Measurements from ENCODE around the gene SOBP.
"Not testable (repeated sequence)": the region's sequence is repeated elsewhere in the genome, so short reads cannot be mapped to it uniquely, and the experiment has no call there.

SOBP gene

DNA sequence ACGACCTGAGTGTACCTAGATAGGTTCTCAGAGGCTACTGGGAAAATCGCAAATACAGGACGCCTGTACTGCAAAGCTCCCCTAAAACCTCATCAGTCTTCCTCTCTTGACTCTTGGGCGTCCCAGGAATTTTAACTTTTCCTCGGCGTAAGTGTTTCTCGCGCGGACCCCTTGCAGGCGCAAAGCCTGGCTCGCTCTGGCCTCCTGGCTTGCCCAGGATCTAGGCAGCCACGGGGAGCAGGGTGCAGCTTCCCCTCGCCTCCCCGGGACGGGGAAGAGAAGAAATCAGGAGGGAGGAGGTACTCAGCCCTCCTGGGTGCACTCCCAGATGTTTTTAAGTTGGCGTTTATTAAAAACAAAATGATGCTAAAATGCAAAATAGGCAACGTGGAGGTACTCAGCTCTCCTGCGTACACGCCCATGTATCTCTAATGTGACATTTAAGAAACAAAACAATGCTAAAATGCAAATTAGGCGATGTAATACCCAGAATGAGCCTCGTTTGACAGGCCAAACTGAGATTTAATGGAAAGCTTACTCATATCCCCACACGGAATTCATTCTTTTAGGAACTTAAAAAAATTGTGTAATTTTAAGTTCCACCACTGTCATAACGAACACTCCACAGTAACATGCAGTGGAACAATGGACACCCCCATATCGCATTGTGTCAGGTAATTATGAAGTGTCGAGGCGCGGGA, 1.6 kb upstream of the SOBP start:
- no peak for DNase-seq (ENCODE audit: low read depth)

- no peak for DNase-seq (ENCODE audit: low read depth)
Measured at GRCh38 chr6:107488875-107489635, 862 bp upstream of the SOBP start.

GRCh38 chr6:107490566-107491137, 735 bp downstream of the SOBP start:
- DNase-seq (ENCODE audit: low read depth), result no peak

DNA sequence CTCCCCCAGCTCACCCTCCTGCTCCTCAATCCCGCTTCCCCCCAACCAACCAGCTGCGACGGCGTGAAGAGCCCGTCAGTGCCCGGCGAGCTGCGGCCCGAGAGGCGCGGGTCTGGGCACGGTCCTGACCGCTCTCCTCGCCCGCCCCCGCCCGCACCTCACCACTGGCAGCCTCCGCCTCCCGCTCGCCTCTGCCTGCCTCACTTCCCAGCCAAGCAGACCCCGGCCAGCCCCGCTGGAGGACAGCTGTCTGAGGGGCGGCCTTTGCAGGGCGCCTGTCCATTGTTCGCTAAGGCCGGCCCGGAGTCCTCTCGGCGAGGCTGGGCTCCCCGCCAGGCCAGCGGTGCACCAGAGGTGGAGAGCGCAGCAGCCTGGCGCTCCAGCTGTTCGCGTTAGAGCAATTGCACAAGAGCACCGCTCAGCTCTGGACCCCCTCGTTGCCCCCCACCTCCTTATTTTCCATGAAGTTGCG, 1.3 kb downstream of the SOBP start:
- DNase-seq (ENCODE audit: low read depth), result no peak

- no peak for DNase-seq (ENCODE audit: low read depth)
Measured at GRCh38 chr6:107491760-107492660, 2.1 kb downstream of the SOBP start.

- DNase-seq (ENCODE audit: low read depth), result no peak
Measured at GRCh38 chr6:107493158-107494057, 3.5 kb downstream of the SOBP start.

- no peak for DNase-seq (ENCODE audit: low read depth)
Measured at GRCh38 chr6:107495196-107495643, 5.3 kb downstream of the SOBP start.

- no peak for DNase-seq (ENCODE audit: low read depth)
Measured at GRCh38 chr6:107495971-107496370, 6.1 kb downstream of the SOBP start.

GRCh38 chr6:107496892-107497684, 7.2 kb downstream of the SOBP start:
- no peak for DNase-seq (ENCODE audit: low read depth)

GRCh38 chr6:107504270-107505026, 14.5 kb downstream of the SOBP start:
- no peak for DNase-seq (ENCODE audit: low read depth)

- DNase-seq (ENCODE audit: low read depth), result no peak
Measured at GRCh38 chr6:107506145-107506544, 16.2 kb downstream of the SOBP start.

DNA sequence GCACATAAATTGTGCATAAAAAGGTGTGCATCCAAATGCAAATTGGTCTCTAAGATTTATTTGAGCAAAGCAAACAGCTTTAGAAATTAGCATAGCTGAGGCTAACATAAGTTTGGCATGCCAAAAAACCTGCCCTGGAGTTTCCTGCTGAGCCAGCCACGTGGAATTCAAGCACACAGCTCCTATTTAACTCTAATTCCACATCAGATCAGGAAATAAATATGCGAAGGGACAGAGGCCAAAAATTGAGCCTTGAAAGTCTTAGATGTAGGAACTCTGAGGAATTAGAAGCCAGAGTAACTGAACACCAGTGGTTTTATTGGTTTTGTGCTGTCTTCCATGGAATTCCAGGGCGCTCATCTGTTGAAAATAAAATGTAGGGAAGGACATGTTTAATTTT, 19.6 kb downstream of the SOBP start:
- no peak for DNase-seq (ENCODE audit: low read depth)

- no peak for DNase-seq (ENCODE audit: low read depth)
Measured at GRCh38 chr6:107510108-107510507, 20.2 kb downstream of the SOBP start.

- DNase-seq (ENCODE audit: low read depth), result no peak
Measured at GRCh38 chr6:107511511-107511993, 21.6 kb downstream of the SOBP start.

DNA sequence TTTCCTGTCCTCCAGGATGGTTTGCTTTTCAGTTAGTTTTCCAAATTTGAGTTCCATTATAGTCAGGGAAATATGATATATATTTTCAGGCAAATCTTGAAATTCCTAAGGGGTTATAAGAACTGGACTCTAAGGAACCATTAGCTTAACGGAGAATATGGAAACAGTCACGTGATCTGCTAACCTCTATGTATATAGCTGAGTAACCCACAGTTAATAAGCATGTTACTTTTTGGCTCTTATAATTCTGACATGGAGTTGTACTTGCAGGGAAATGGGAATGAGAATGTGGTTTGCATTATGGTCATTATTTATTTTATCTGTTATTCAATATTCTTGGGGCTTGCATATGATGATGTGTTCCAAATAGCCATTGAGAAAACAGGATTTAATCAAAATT, 23.3 kb downstream of the SOBP start:
- DNase-seq (ENCODE audit: low read depth), result no peak

DNA sequence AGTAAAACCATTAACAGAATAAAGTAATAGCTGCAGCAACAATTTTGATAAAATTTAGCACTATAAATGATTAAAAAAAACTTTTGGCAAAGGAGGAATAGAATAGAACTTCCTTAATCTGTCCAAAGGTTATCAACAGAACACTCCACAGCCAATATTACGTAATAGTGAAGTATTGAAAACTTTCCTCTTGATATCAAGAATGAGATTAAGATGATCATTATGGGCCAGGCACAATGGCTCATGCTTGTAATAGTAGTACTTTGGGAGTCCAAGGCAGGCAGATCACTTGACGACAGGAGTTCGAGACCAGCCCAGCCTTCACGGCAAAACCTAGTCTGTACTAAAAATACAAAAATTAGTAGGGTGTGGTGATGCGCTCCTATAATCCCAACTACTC, 26.0 kb downstream of the SOBP start:
- DNase-seq (ENCODE audit: low read depth), result no peak

DNA sequence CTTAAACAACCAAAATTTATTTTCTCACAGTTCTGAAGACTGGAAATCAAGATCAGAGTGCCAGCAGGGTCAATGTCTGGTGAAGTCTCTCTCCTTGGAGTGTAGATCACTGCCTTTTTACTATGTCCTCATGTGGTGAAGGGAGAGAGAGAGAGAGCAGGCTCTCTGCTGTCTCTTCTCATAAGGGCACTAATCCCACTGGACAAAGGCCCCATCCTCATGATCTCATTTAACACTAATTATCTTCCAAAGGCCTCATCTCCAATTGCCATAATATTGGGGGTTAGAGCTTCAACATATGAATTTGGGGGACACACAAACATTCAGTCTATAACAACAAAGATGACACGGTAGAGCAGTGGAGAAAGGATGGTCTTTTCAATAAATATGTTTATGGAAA, 27.4 kb downstream of the SOBP start:
- no peak for DNase-seq (ENCODE audit: low read depth)

- not testable (repeated sequence) for DNase-seq (ENCODE audit: low read depth)
Measured at GRCh38 chr6:107519224-107519623, 29.3 kb downstream of the SOBP start.

- not testable (repeated sequence) for DNase-seq (ENCODE audit: low read depth)
Measured at GRCh38 chr6:107520706-107521105, 30.8 kb downstream of the SOBP start.

Measured in HS-5 (cell line).